ENCODE measurements around the gene PIGP.
"Not testable (repeated sequence)": the region's sequence is repeated elsewhere in the genome, so short reads cannot be mapped to it uniquely, and the experiment has no call there.

PIGP gene

GRCh38 chr21:37072988-37073416 is at the start of gene PIGP, which contains the start of gene TTC3:
TSS of gene PIGP (minus strand) at chr21:37073071. CDS start at chr21:37072515, 556 bp downstream.
TSS of gene TTC3 (plus strand) at chr21:37073254. CDS start at chr21:37087258, 14,004 bp downstream.
- DNase-seq (ENCODE audit: low read depth in 2 of 3, low spot score in 2 of 3): peak; percentile 96 to 98 (median 98)

GRCh38 chr21:37119421-37120218 is 46.7 kb upstream of the PIGP start:
- peak in 1 of 3 experiments; percentile 4 for DNase-seq (ENCODE audit: low read depth in 2 of 3, low spot score in 2 of 3)

GRCh38 chr21:37118187-37118826 is 45.4 kb upstream of the PIGP start:
- DNase-seq (ENCODE audit: low read depth in 2 of 3, low spot score in 2 of 3): no peak

- DNase-seq (ENCODE audit: low read depth in 2 of 3, low spot score in 2 of 3): no peak
Observed at GRCh38 chr21:37117204-37117603, 44.3 kb upstream of the PIGP start.

GRCh38 chr21:37116459-37116858 is 43.6 kb upstream of the PIGP start:
- not testable (repeated sequence) for DNase-seq (ENCODE audit: low read depth in 2 of 3, low spot score in 2 of 3)

GRCh38 chr21:37114301-37114700 is 41.4 kb upstream of the PIGP start:
- DNase-seq (ENCODE audit: low read depth in 2 of 3, low spot score in 2 of 3): not testable (repeated sequence)

GRCh38 chr21:37111029-37111428 is 38.2 kb upstream of the PIGP start:
- DNase-seq (ENCODE audit: low read depth in 2 of 3, low spot score in 2 of 3): not testable (repeated sequence)

- DNase-seq (ENCODE audit: low read depth in 2 of 3, low spot score in 2 of 3): no peak
Observed at GRCh38 chr21:37106998-37107397, 34.1 kb upstream of the PIGP start.

- DNase-seq (ENCODE audit: low read depth in 2 of 3, low spot score in 2 of 3): not testable (repeated sequence)
Observed at GRCh38 chr21:37102746-37103145, 29.9 kb upstream of the PIGP start.

- no peak for DNase-seq (ENCODE audit: low read depth in 2 of 3, low spot score in 2 of 3)
Observed at GRCh38 chr21:37101384-37101783, 28.5 kb upstream of the PIGP start.

- no peak for DNase-seq (ENCODE audit: low read depth in 2 of 3, low spot score in 2 of 3)
Observed at GRCh38 chr21:37100316-37100715, 27.4 kb upstream of the PIGP start.

GRCh38 chr21:37098751-37099150 is 25.9 kb upstream of the PIGP start:
- no peak for DNase-seq (ENCODE audit: low read depth in 2 of 3, low spot score in 2 of 3)

GRCh38 chr21:37095821-37096220 is 22.9 kb upstream of the PIGP start:
- DNase-seq (ENCODE audit: low read depth in 2 of 3, low spot score in 2 of 3): no peak

- DNase-seq (ENCODE audit: low read depth in 2 of 3, low spot score in 2 of 3): no peak
Observed at GRCh38 chr21:37093977-37094376, 21.1 kb upstream of the PIGP start.

- no peak for DNase-seq (ENCODE audit: low read depth in 2 of 3, low spot score in 2 of 3)
Observed at GRCh38 chr21:37088186-37088735, 15.4 kb upstream of the PIGP start.

- no peak for DNase-seq (ENCODE audit: low read depth in 2 of 3, low spot score in 2 of 3)
Observed at GRCh38 chr21:37087188-37087587, 14.3 kb upstream of the PIGP start.

GRCh38 chr21:37085726-37086125 is 12.9 kb upstream of the PIGP start:
- no peak for DNase-seq (ENCODE audit: low read depth in 2 of 3, low spot score in 2 of 3)

- no peak for DNase-seq (ENCODE audit: low read depth in 2 of 3, low spot score in 2 of 3)
Observed at GRCh38 chr21:37082856-37083528, 10.1 kb upstream of the PIGP start.

- DNase-seq (ENCODE audit: low read depth in 2 of 3, low spot score in 2 of 3): no peak
Observed at GRCh38 chr21:37082375-37082774, 9.5 kb upstream of the PIGP start.

GRCh38 chr21:37079211-37079824 is 6.4 kb upstream of the PIGP start:
- no peak for DNase-seq (ENCODE audit: low read depth in 2 of 3, low spot score in 2 of 3)

GRCh38 chr21:37077403-37077802 is 4.5 kb upstream of the PIGP start:
- DNase-seq (ENCODE audit: low read depth in 2 of 3, low spot score in 2 of 3): no peak

Data from activated CD8-positive, alpha-beta memory T cell treated with anti-CD3 and anti-CD28 coated beads for 48 hours (primary cell).